BLaER1 (cell line): Measurements from ENCODE around the gene NKIRAS1.
"Not testable (repeated sequence)": the region's sequence is repeated elsewhere in the genome, so short reads cannot be mapped to it uniquely, and the experiment has no call there.

Experiments
- H3K27ac ChIP-seq: shearing (Covaris generic); formaldehyde crosslinking; 2 replicates; pipeline ENCODE4 v1.8.1; 2022
- H3K27me3 ChIP-seq: shearing (Covaris generic); formaldehyde crosslinking; 2 replicates; pipeline ENCODE4 v1.8.1; 2022
- H3K36me3 ChIP-seq: shearing (Covaris generic); formaldehyde crosslinking; 2 replicates; pipeline ENCODE4 v1.8.1; 2022
- H3K4me1 ChIP-seq: shearing (Covaris generic); formaldehyde crosslinking; 2 replicates; pipeline ENCODE4 v1.8.1; 2022
- H3K4me2 ChIP-seq: shearing (Covaris generic); formaldehyde crosslinking; 2 replicates; pipeline ENCODE4 v1.8.1; 2022
- H3K4me3 ChIP-seq: shearing (Covaris generic); formaldehyde crosslinking; 2 replicates; pipeline ENCODE4 v1.8.1; 2022
- H3K9ac ChIP-seq: shearing (Covaris generic); formaldehyde crosslinking; 2 replicates; pipeline ENCODE4 v1.8.1; 2022
- H3K9me3 ChIP-seq: shearing (Covaris generic); formaldehyde crosslinking; 2 replicates; pipeline ENCODE4 v1.8.1; 2022
- H4K20me1 ChIP-seq: shearing (Covaris generic); formaldehyde crosslinking; 2 replicates; pipeline ENCODE4 v1.8.1; 2022
- Cebpa-rat ChIP-seq: shearing (Covaris generic); IDR thresholded peaks from 2 replicates; pipeline ENCODE4 v1.8.1; 2022

Gene NKIRAS1

GRCh38 chr3:23863060-23863459 is 53.7 kb downstream of the NKIRAS1 start:
- Histone ChIP-seq H3K9me3 (peaks cover 8% of the 10 kb centered on the region; the same call in 1 of the 2 replicates), H4K20me1 (peaks cover 100% of the 10 kb centered on the region), H3K9ac (no peak overlapping the region), H3K27ac (no peak overlapping the region), H3K4me1 (peaks cover 41% of the 10 kb centered on the region), H3K27me3 (no peaks in the 10 kb centered on the region), H3K4me2 (no peak overlapping the region), H3K4me3 (no peak overlapping the region), H3K36me3 (peaks cover 58% of the 10 kb centered on the region)
- no peak for TF ChIP-seq Cebpa-rat

GRCh38 chr3:23861689-23862088 is 55.1 kb downstream of the NKIRAS1 start:
- no peak overlapping the region for H3K4me2 ChIP-seq

GRCh38 chr3:23859839-23860382 is 56.9 kb downstream of the NKIRAS1 start:
- no peak overlapping the region for H3K27ac ChIP-seq
- peaks cover 100% of the 10 kb centered on the region for H4K20me1 ChIP-seq
- no peak for TF ChIP-seq Cebpa-rat
- peaks cover 56% of the 10 kb centered on the region for H3K4me1 ChIP-seq
- peaks cover 42% of the 10 kb centered on the region for H3K36me3 ChIP-seq
- H3K27me3 ChIP-seq, result no peaks in the 10 kb centered on the region
- no peak overlapping the region for H3K9ac ChIP-seq
- H3K4me3 ChIP-seq, result no peak overlapping the region
- peak overlapping the region; percentile 66; the same call in 1 of the 2 replicates for H3K4me2 ChIP-seq
- H3K9me3 ChIP-seq, result 0 out of 2 replicates have a peak, but pooled peaks cover 8% of the 10 kb centered on the region

More at GRCh38 chr3:23861689-23862088, 55.1 kb downstream of the NKIRAS1 start:
- Histone ChIP-seq H3K4me1 (peaks cover 54% of the 10 kb centered on the region), H3K36me3 (peaks cover 56% of the 10 kb centered on the region), H3K27ac (no peak overlapping the region), H4K20me1 (peaks cover 100% of the 10 kb centered on the region), H3K27me3 (no peaks in the 10 kb centered on the region), H3K9ac (no peak overlapping the region), H3K9me3 (0 out of 2 replicates have a peak, but pooled peaks cover 8% of the 10 kb centered on the region), H3K4me3 (no peak overlapping the region)
- TF ChIP-seq Cebpa-rat, result no peak

- H3K27me3 ChIP-seq, result no peaks in the 10 kb centered on the region
- H3K9ac ChIP-seq, result no peak overlapping the region
- peaks cover 100% of the 10 kb centered on the region for H4K20me1 ChIP-seq
- peaks cover 56% of the 10 kb centered on the region for H3K4me1 ChIP-seq
- no peak overlapping the region for H3K4me3 ChIP-seq
- H3K36me3 ChIP-seq, result peaks cover 38% of the 10 kb centered on the region
- H3K27ac ChIP-seq, result no peak overlapping the region
- no peak for TF ChIP-seq Cebpa-rat
- H3K9me3 ChIP-seq, result 0 out of 2 replicates have a peak, but pooled peaks cover 8% of the 10 kb centered on the region
- H3K4me2 ChIP-seq, result peak overlapping the region; percentile 66
Observed at GRCh38 chr3:23859012-23859743, 57.6 kb downstream of the NKIRAS1 start.

GRCh38 chr3:23856286-23856685 is 60.5 kb downstream of the NKIRAS1 start:
- Histone ChIP-seq H4K20me1 (peaks cover 100% of the 10 kb centered on the region), H3K4me2 (peak overlapping the region; percentile 66), H3K9me3 (peaks cover 8% of the 10 kb centered on the region), H3K4me1 (peaks cover 50% of the 10 kb centered on the region), H3K4me3 (no peak overlapping the region), H3K27me3 (no peaks in the 10 kb centered on the region), H3K36me3 (peaks cover 46% of the 10 kb centered on the region), H3K9ac (peak overlapping the region; percentile 34; the same call in 1 of the 2 replicates), H3K27ac (0 out of 2 replicates have a peak overlapping the region, but pooled peaks have one; percentile 10)
- TF ChIP-seq Cebpa-rat, result no peak

DNA sequence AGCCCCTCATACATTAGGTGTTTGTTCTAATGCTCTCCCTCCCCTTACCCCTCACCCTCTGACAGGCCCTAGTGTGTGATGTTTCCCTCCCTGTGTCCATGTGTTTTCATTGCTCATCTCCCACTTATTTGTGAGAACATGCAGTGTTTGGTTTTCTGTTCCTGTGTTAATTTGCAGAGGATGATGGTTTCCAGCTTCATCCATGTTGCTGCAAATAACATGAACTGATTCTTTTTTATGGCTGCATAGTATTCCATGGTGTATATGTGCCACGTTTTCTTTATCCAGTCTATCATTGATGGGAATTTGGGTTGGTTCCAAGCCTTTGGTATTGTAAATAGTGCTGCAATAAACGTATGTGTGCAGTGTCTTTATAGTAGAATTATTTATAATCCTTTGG is 67.3 kb downstream of the NKIRAS1 start:
- not testable (repeated sequence) for H3K27ac ChIP-seq, H3K9ac ChIP-seq, H3K4me1 ChIP-seq, H3K4me3 ChIP-seq, H3K4me2 ChIP-seq, H3K27me3 ChIP-seq
- Histone ChIP-seq H3K36me3 (peaks cover 74% of the 10 kb centered on the region), H3K9me3 (peaks cover 31% of the 10 kb centered on the region), H4K20me1 (peaks cover 99% of the 10 kb centered on the region)

GRCh38 chr3:23845326-23846216 is 71.2 kb downstream of the NKIRAS1 start:
- TF ChIP-seq Cebpa-rat, result no peak
- no peak overlapping the region for H3K27ac ChIP-seq
- peaks cover 99% of the 10 kb centered on the region for H4K20me1 ChIP-seq
- peaks cover 17% of the 10 kb centered on the region for H3K9me3 ChIP-seq
- H3K27me3 ChIP-seq, result no peaks in the 10 kb centered on the region
- H3K9ac ChIP-seq, result no peak overlapping the region
- H3K36me3 ChIP-seq, result peaks cover 54% of the 10 kb centered on the region
- no peak overlapping the region for H3K4me3 ChIP-seq
- no peak overlapping the region for H3K4me2 ChIP-seq
- H3K4me1 ChIP-seq, result peaks cover 9% of the 10 kb centered on the region; the same call in 1 of the 2 replicates

GRCh38 chr3:23843869-23844268 is 72.9 kb downstream of the NKIRAS1 start:
- Histone ChIP-seq H3K9me3 (peaks cover 4% of the 10 kb centered on the region; the same call in 1 of the 2 replicates), H3K4me1 (peaks cover 11% of the 10 kb centered on the region; the same call in 1 of the 2 replicates), H3K4me2 (no peak overlapping the region), H4K20me1 (peaks cover 99% of the 10 kb centered on the region), H3K9ac (no peak overlapping the region), H3K4me3 (no peak overlapping the region), H3K27me3 (no peaks in the 10 kb centered on the region), H3K27ac (no peak overlapping the region), H3K36me3 (peaks cover 43% of the 10 kb centered on the region)
- no peak for TF ChIP-seq Cebpa-rat
